ENCODE measurements around the gene KIF3A.

GRCh38 chr5:132763181-132764036 lies 26.1 kb upstream of the KIF3A start:
- TF ChIP-seq CTCF (IDR thresholded peaks at IDR 0.05) (no peak), POLR2A (IDR thresholded peaks at IDR 0.05) (no peak)

Measured in Peyer's patch (tissue), 4 donors.